ENCODE measurements around the gene FZR1. TPM values are rescaled to one million over a fixed set of nuclear protein-coding genes. Genes with fewer than 3 reads are reported as not detected.

The FZR1 gene
- polyA plus RNA-seq, 1 experiment, result 21.2 TPM

DNA sequence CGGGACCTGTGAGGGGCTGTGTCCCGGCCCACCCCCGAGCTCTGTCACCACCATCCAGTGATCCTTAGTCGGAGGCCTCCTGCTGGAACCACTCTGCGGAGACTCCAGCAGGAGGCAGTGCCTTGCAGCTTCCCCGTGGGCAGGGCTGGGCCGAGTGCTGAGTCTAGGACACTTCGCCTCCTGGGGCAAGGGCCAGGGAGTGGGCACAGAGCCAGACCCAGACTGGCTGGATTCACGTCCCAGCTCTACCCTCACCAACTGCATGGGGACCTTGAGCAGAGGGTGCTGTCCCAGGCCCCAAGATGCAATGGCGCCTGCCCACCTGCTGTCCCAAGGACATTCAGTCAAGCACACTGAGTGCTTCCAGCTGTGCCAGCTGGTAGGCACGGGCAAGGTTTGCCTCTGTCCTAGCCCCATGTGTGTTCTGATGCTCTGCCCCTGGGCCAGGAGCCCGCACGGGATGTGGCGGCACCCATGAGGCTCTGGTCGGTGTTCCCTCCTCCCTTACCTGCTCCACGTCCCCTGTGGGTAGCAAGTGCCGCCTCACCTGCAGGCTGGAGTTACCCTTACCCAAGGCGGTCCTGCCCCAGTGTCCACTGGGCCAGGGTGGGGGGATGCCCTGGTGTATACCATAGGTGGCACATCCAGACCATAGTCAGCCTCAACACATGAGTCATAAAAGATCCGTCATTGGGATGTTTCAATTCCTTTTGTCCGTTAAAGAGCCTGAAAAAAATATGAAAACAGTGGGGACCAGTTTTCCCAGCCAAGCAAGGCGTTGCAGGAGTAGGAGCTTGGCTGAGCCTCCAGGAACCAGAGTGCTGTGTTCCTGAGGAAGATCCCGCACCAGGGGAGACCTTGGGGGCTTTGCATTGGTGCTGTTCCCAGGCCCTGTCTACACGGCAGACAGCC lies 7.4 kb downstream of the FZR1 start:
- Histone ChIP-seq H3K27ac (ENCODE audit: low read depth, low read length) (no peak overlapping the region), H3K9me3 (ENCODE audit: control insufficient read depth, insufficient read depth, low read length) (no peaks in the 10 kb centered on the region; the same call in 1 of the 2 replicates), H3K27me3 (ENCODE audit: control insufficient read depth, insufficient read depth, low read length) (no peaks in the 10 kb centered on the region), H3K4me3 (ENCODE audit: low read depth, low read length) (no peak overlapping the region)
- TF ChIP-seq, protein P1, sequence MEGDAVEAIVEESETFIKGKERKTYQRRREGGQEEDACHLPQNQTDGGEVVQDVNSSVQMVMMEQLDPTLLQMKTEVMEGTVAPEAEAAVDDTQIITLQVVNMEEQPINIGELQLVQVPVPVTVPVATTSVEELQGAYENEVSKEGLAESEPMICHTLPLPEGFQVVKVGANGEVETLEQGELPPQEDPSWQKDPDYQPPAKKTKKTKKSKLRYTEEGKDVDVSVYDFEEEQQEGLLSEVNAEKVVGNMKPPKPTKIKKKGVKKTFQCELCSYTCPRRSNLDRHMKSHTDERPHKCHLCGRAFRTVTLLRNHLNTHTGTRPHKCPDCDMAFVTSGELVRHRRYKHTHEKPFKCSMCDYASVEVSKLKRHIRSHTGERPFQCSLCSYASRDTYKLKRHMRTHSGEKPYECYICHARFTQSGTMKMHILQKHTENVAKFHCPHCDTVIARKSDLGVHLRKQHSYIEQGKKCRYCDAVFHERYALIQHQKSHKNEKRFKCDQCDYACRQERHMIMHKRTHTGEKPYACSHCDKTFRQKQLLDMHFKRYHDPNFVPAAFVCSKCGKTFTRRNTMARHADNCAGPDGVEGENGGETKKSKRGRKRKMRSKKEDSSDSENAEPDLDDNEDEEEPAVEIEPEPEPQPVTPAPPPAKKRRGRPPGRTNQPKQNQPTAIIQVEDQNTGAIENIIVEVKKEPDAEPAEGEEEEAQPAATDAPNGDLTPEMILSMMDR (IDR thresholded peaks at IDR 0.05; ENCODE audit: low read depth, low read length), result no peak
- ChIA-PET POLR2A (interaction anchor here (0.8 kb wide), 1 partner anchor 13 kb away, joined by 3 read pairs; the partner anchor contains the start of gene DOHH), CTCF (no interaction called here)
- DNase-seq (ENCODE audit: low read depth, low spot score), result no peak

DNA sequence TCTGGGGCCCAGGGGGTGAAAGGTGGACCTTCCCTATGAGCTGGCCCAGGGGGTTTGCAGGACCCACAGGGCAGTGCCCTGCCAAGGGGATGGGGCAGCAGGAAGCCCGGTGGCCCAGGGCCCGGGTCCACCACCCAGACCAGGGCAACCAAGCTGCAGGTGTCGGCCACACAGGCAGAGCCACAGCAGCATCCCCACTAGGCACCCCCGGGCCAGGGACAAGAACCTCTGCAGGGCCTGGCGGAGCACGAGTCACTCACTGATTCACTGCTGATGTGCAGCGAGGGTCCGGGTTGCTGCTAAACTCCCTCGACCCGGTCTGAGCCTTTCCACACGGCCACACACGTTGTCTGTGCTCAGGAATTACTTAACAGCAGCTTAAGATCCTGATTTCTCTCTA lies 8.8 kb downstream of the FZR1 start:
- no peaks in the 10 kb centered on the region for H3K27me3 ChIP-seq (ENCODE audit: control insufficient read depth, insufficient read depth, low read length)
- ChIA-PET CTCF (no interaction called here), POLR2A (interaction anchor here (1.3 kb wide), 1 partner anchor 31 kb away, joined by 3 read pairs; no protein-coding TSS in a partner anchor)
- H3K4me3 ChIP-seq (ENCODE audit: low read depth, low read length), result no peak overlapping the region
- H3K27ac ChIP-seq (ENCODE audit: low read depth, low read length), result no peak overlapping the region
- TF ChIP-seq, protein P1 (IDR thresholded peaks at IDR 0.05; ENCODE audit: low read depth, low read length), result no peak
- H3K9me3 ChIP-seq (ENCODE audit: control insufficient read depth, insufficient read depth, low read length), result no peaks in the 10 kb centered on the region; the same call in 1 of the 2 replicates
- DNase-seq (ENCODE audit: low read depth, low spot score), result no peak

DNA sequence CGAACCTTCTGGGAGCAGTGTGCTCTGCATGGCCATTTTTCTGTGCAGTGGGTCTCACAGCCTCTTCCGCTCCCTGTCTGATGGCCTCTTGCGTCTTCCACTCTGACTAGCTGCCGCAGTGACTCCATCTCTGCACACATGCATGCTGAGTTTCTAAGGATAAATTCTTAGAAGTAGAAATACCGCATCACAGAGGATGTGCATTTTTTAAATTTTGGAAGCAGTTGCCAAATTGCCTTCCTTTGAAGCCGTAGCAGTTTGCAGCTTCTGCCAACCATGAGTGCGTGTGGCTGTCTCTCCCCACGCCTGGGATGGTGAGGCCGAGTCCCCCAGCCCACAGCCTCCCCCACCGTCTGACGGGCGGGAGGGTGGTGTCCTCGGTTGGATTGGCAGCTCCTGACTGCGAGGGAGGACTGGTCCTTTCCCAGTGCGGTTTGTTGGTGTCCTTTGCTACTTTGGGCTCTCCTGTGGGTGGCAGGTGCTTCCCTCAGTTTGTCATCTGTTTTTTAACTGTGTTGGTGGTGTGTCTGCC lies 9.8 kb downstream of the FZR1 start:
- DNase-seq (ENCODE audit: low read depth, low spot score), result no peak
- H3K27ac ChIP-seq (ENCODE audit: low read depth, low read length), result peak overlapping the region; percentile 2
- ChIA-PET POLR2A (interaction anchor here (1.3 kb wide), 1 partner anchor 30 kb away, joined by 3 read pairs; no protein-coding TSS in a partner anchor), CTCF (interaction anchor here (0.7 to 1.4 kb wide), 2 partner anchors 23 to 190 kb away, joined by 3 to 5 read pairs; partner anchors contain the start of gene TEKTIP1)
- no peak overlapping the region for H3K4me3 ChIP-seq (ENCODE audit: low read depth, low read length)
- TF ChIP-seq, protein P1 (IDR thresholded peaks at IDR 0.05; ENCODE audit: low read depth, low read length), result no peak
- H3K9me3 ChIP-seq (ENCODE audit: control insufficient read depth, insufficient read depth, low read length), result no peaks in the 10 kb centered on the region; the same call in 1 of the 2 replicates
- no peaks in the 10 kb centered on the region for H3K27me3 ChIP-seq (ENCODE audit: control insufficient read depth, insufficient read depth, low read length)

DNA sequence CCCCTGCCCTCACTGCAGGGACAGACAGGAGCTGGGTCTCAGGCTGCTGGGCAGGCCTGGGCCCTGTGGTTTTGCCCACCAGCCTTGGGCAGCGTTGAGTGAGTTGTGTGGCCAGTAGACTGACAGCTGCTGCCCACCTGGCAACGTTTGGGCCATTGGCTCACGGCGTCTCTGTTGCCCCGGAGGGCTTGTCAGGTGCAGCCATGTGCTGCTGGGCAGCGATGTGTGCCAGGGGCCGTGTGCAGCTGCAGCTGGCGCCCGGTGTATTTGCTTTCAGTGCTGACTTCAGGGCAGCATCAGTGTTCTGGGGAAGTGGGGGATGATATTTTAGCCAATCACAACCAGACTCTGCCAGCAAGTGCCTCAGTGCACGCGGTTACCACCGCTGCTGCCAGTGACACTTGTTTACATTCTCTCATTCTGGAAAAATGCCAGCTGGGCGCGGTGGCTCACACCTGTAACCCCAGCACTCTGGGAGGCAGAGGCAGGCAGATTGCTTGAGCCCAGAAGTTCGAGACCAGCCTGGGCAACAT lies 10.6 kb downstream of the FZR1 start:
- no peak overlapping the region for H3K27ac ChIP-seq (ENCODE audit: low read depth, low read length)
- H3K27me3 ChIP-seq (ENCODE audit: control insufficient read depth, insufficient read depth, low read length), result no peaks in the 10 kb centered on the region
- no peak overlapping the region for H3K4me3 ChIP-seq (ENCODE audit: low read depth, low read length)
- H3K9me3 ChIP-seq (ENCODE audit: control insufficient read depth, insufficient read depth, low read length), result no peaks in the 10 kb centered on the region; the same call in 1 of the 2 replicates
- ChIA-PET CTCF (interaction anchor here (1.2 to 1.4 kb wide), 2 partner anchors 30 to 190 kb away, joined by 3 to 5 read pairs; no protein-coding TSS in a partner anchor), POLR2A (no interaction called here)
- TF ChIP-seq, protein P1 (IDR thresholded peaks at IDR 0.05; ENCODE audit: low read depth, low read length), result no peak
- no peak for DNase-seq (ENCODE audit: low read depth, low spot score)

Data from AG04450 (cell line).